H1 (cell line): ENCODE data around the gene PPP1R14B. TPM values are rescaled to one million over a fixed set of nuclear protein-coding genes. Genes with fewer than 3 reads are reported as not detected.

ENCODE experiments used
- CTCF ChIA-PET: fragments of 300-600 bp; sonication (Branson Sonifier 250); formaldehyde crosslinking; loops from one replicate; lab custom pipeline; 2021; ENCODE audit not compliant: partially characterized antibody; lab: Charles Lee
- POLR2A ChIA-PET: fragments of 300-600 bp; sonication (Branson Sonifier 250); formaldehyde crosslinking; loops from one replicate; lab custom pipeline; 2021; ENCODE audit warnings: inconsistent platforms; ENCODE audit not compliant: partially characterized antibody; lab: Charles Lee
- DNase-seq, 2 experiments: peaks; one replicate each; pipeline versions ENCODE4 v3.0.0 to v3.0.0-alpha.2; 2010 to 2022; ENCODE audit warnings: low spot score in 2 of 2, low read depth in 1 of 2, mixed read lengths in 1 of 2
- FAIRE-seq: peaks from 2 replicates; lab custom pipeline; 2011; peaks lifted over from hg19 to GRCh38; lab: Jason Lieb, UNC
- H2AFZ ChIP-seq: 2 replicates; pipeline ENCODE4 v1.8.1; 2012; ENCODE audit warnings: low read length, inconsistent platforms
- H2AK5ac ChIP-seq: 2 replicates; pipeline ENCODE4 v1.6.1; 2013; ENCODE audit warnings: low read depth, low read length
- H2BK120ac ChIP-seq: replicated peaks from 2 replicates; pipeline ENCODE3; 2013; ENCODE audit warnings: low read depth, low read length, inconsistent platforms
- H2BK12ac ChIP-seq: 2 replicates; pipeline ENCODE4 v1.6.1; 2013; ENCODE audit warnings: low read depth, low read length
- H2BK15ac ChIP-seq: 2 replicates; pipeline ENCODE4 v1.6.1; 2013; ENCODE audit warnings: low read length
- H2BK20ac ChIP-seq: 2 replicates; pipeline ENCODE4 v1.6.1; 2013; ENCODE audit warnings: low read length
- H2BK5ac ChIP-seq: 2 replicates; pipeline ENCODE4 v1.6.1; 2013; ENCODE audit warnings: low read depth, low read length
- H3K14ac ChIP-seq: 2 replicates; pipeline ENCODE4 v1.6.1; 2013; ENCODE audit warnings: inconsistent platforms; ENCODE audit not compliant: insufficient read length
- H3K18ac ChIP-seq: 2 replicates; pipeline ENCODE4 v1.6.1; 2013; ENCODE audit warnings: low read length; ENCODE audit errors: extremely low read depth
- H3K23ac ChIP-seq: 2 replicates; pipeline ENCODE4 v1.6.1; 2013; ENCODE audit warnings: inconsistent platforms; ENCODE audit not compliant: insufficient read length
- H3K23me2 ChIP-seq: 2 replicates; pipeline ENCODE4 v1.6.1; 2013; ENCODE audit warnings: low read depth, low read length
- H3K27ac ChIP-seq: 2 replicates; pipeline ENCODE4 v1.6.1; 2011; ENCODE audit warnings: low read depth, low read length, inconsistent platforms
- H3K27me3 ChIP-seq, 4 experiments: replicated peaks in 1 of 4; 1 replicate in 1 of 4; 2 replicates in 3 of 4; pipeline versions ENCODE4 v1.6.1 to v1.8.1; 2011 to 2013; ENCODE audit warnings: low read length in 3 of 4, mild to moderate bottlenecking in 3 of 4, inconsistent platforms in 2 of 4, mixed read lengths in 2 of 4, moderate library complexity in 1 of 4; ENCODE audit not compliant: control insufficient read depth in 3 of 4, insufficient read depth in 3 of 4; ENCODE audit errors: extremely low read depth in 1 of 4
- H3K36me3 ChIP-seq, 4 experiments: 2 replicates each; pipeline versions ENCODE4 v1.6.1 to v1.8.1; 2011 to 2013; ENCODE audit warnings: mild to moderate bottlenecking in 4 of 4, low read length in 3 of 4, moderate library complexity in 2 of 4, control low read depth in 1 of 4, inconsistent platforms in 1 of 4; ENCODE audit not compliant: insufficient read depth in 4 of 4, control insufficient read depth in 2 of 4
- H3K4ac ChIP-seq: replicated peaks from 2 replicates; pipeline ENCODE3; 2013; ENCODE audit warnings: low read length, low read depth, mixed read lengths, inconsistent platforms; ENCODE audit not compliant: insufficient read length
- H3K4me1 ChIP-seq, 4 experiments: replicated peaks in 1 of 4; 1 replicate in 1 of 4; 2 replicates in 3 of 4; pipeline versions ENCODE4 v1.6.1 to v1.8.1; 2011 to 2013; ENCODE audit warnings: low read length in 3 of 4, inconsistent platforms in 2 of 4, mixed read lengths in 1 of 4; ENCODE audit not compliant: insufficient read depth in 4 of 4, control insufficient read depth in 3 of 4
- H3K4me2 ChIP-seq, 2 experiments: 2 replicates each; pipeline versions ENCODE4 v1.6.1 to v1.8.1; 2011 to 2013; ENCODE audit warnings: low read depth in 2 of 2, low read length in 2 of 2, control low read depth in 1 of 2, inconsistent platforms in 1 of 2, mild to moderate bottlenecking in 1 of 2; ENCODE audit not compliant: insufficient read depth in 1 of 2
- H3K4me3 ChIP-seq, 4 experiments: fragments of 200-600, 300-600 bp in 1 of 4; sonication (generic), shearing (Covaris generic), sonication (Bioruptor Twin) in 1 of 4; 2 replicates each; pipeline versions ENCODE4 v1.5.1 to v1.8.1; 2011 to 2016; ENCODE audit warnings: low read length in 4 of 4, low read depth in 3 of 4, control low read depth in 2 of 4, inconsistent platforms in 2 of 4, mild to moderate bottlenecking in 2 of 4, mixed read lengths in 1 of 4, moderate library complexity in 1 of 4; ENCODE audit not compliant: insufficient read depth in 2 of 4; ENCODE audit errors: extremely low read depth in 1 of 4
- H3K56ac ChIP-seq: replicated peaks from 2 replicates; pipeline ENCODE3; 2013; ENCODE audit warnings: low read depth, mild to moderate bottlenecking, mixed read lengths, low read length, inconsistent platforms; ENCODE audit not compliant: insufficient read length
- H3K79me1 ChIP-seq: 2 replicates; pipeline ENCODE4 v1.6.1; 2013; ENCODE audit warnings: low read depth, low read length, control low read depth
- H3K79me2 ChIP-seq, 2 experiments: 2 replicates each; pipeline versions ENCODE4 v1.6.1 to v1.8.1; 2012 to 2013; ENCODE audit warnings: low read length in 2 of 2, mild to moderate bottlenecking in 2 of 2, inconsistent platforms in 1 of 2; ENCODE audit not compliant: insufficient read depth in 2 of 2, control insufficient read depth in 1 of 2
- H3K9ac ChIP-seq, 4 experiments: replicated peaks in 1 of 4; 1 replicate in 1 of 4; 2 replicates in 3 of 4; pipeline versions ENCODE4 v1.6.1 to v1.8.1; 2011 to 2013; ENCODE audit warnings: low read depth in 3 of 4, low read length in 3 of 4, control low read depth in 2 of 4, mild to moderate bottlenecking in 2 of 4, moderate library complexity in 2 of 4, inconsistent platforms in 1 of 4; ENCODE audit errors: extremely low read depth in 1 of 4
- H3K9me3 ChIP-seq, 2 experiments: 2 replicates each; pipeline versions ENCODE4 v1.6.1 to v1.8.1; 2012 to 2013; ENCODE audit warnings: mild to moderate bottlenecking in 2 of 2, moderate library complexity in 2 of 2, control low read depth in 1 of 2, inconsistent platforms in 1 of 2, low read depth in 1 of 2, low read length in 1 of 2, mixed read lengths in 1 of 2; ENCODE audit not compliant: insufficient read depth in 2 of 2
- H4K20me1 ChIP-seq, 2 experiments: replicated peaks in 1 of 2; 2 replicates each; pipeline versions ENCODE3 to v1.8.1; 2011 to 2013; ENCODE audit warnings: inconsistent platforms in 2 of 2, low read length in 2 of 2, mild to moderate bottlenecking in 1 of 2; ENCODE audit not compliant: insufficient read depth in 2 of 2, control insufficient read depth in 1 of 2
- H4K5ac ChIP-seq: 2 replicates; pipeline ENCODE4 v1.6.1; 2013; ENCODE audit warnings: low read length, low read depth, mixed read lengths, inconsistent platforms; ENCODE audit not compliant: insufficient read length
- H4K8ac ChIP-seq: 2 replicates; pipeline ENCODE4 v1.8.0; 2013; ENCODE audit warnings: mild to moderate bottlenecking, moderate library complexity, low read length, inconsistent platforms; ENCODE audit not compliant: insufficient read depth; ENCODE audit errors: extremely low read depth
- H4K91ac ChIP-seq: replicated peaks from 2 replicates; pipeline ENCODE3; 2013; ENCODE audit warnings: low read length, mixed read lengths, inconsistent platforms; ENCODE audit not compliant: insufficient read length
- CBX5 ChIP-seq: fragments of 300-800, 300-1000 bp; sonication (generic); IDR thresholded peaks from 2 replicates; pipeline ENCODE4 v1.7.1; 2016; ENCODE audit warnings: antibody characterized with exemption, low read length, low read depth
- CBX8 ChIP-seq: fragments of 300-800, 300-1000 bp; sonication (generic); IDR thresholded peaks from 2 replicates; pipeline ENCODE4 v1.7.1; 2016; ENCODE audit warnings: low read depth, low read length, borderline replicate concordance
- CEBPB ChIP-seq: IDR thresholded peaks from 2 replicates; pipeline ENCODE4 v1.6.1; 2012; ENCODE audit warnings: low read depth, low read length
- CHD1 ChIP-seq: IDR thresholded peaks from 2 replicates; pipeline ENCODE4 v1.6.1; 2012; ENCODE audit warnings: low read depth, low read length, improper control_type of control experiment
- EP300 ChIP-seq, 2 experiments: IDR thresholded peaks; 1 replicate in 1 of 2; 2 replicates in 1 of 2; pipeline ENCODE4 v1.6.1; 2011 to 2012; ENCODE audit warnings: low read depth in 2 of 2, low read length in 2 of 2, mild to moderate bottlenecking in 2 of 2, borderline replicate concordance in 1 of 2, inconsistent platforms in 1 of 2, moderate library complexity in 1 of 2
- GTF2F1 ChIP-seq: IDR thresholded peaks from 2 replicates; pipeline ENCODE4 v1.6.1; 2012; ENCODE audit warnings: low read depth, low read length, improper control_type of control experiment, borderline replicate concordance
- KDM4A ChIP-seq: IDR thresholded peaks from one replicate; pipeline ENCODE4 v1.7.1; 2012; ENCODE audit warnings: low read depth, mild to moderate bottlenecking, moderate library complexity, low read length, inconsistent platforms; ENCODE audit not compliant: severe bottlenecking
- RAD21 ChIP-seq, 2 experiments: IDR thresholded peaks in 1 of 2; conservative IDR thresholded peaks in 1 of 2; 2 replicates each; pipeline ENCODE4 v1.6.1; 2011; ENCODE audit warnings: low read depth in 2 of 2, low read length in 2 of 2, improper control_type of control experiment in 1 of 2, inconsistent platforms in 1 of 2, mild to moderate bottlenecking in 1 of 2, moderate library complexity in 1 of 2
- RFX5 ChIP-seq: IDR thresholded peaks from 2 replicates; pipeline ENCODE4 v1.6.1; 2011; ENCODE audit warnings: low read depth, low read length, improper control_type of control experiment, borderline replicate concordance
- SP1 ChIP-seq: IDR thresholded peaks from 2 replicates; pipeline ENCODE4 v1.6.1; 2011; ENCODE audit warnings: low read depth, low read length
- YY1 ChIP-seq: IDR thresholded peaks from 2 replicates; pipeline ENCODE4 v1.6.1; 2011; ENCODE audit warnings: low read depth, mild to moderate bottlenecking, low read length
- WGBS, 2 experiments: shearing (Covaris generic) in 1 of 2; methylation state at CpG; one replicate each; pipeline versions ENCODE4 v1.1.6 to v1.1.7; 2013 to 2015; ENCODE audit warnings: low lambda C conversion rate in 2 of 2, mixed read lengths in 2 of 2, inconsistent platforms in 1 of 2, low coverage in 1 of 2, missing lambda C conversion rate in 1 of 2; ENCODE audit not compliant: insufficient replicate concordance in 2 of 2, insufficient coverage in 1 of 2, insufficient read length in 1 of 2; ENCODE audit errors: extremely low coverage in 1 of 2, missing lambda C conversion rate in 1 of 2; 5-methylcytosine and 5-hydroxymethylcytosine counted together
- polyA plus RNA-seq, 7 experiments: library from polyadenylated mRNA; depleted of rRNA in 3 of 7; stranded (reverse) in 5 of 7; unstranded in 2 of 7; fragments of >200 nt in 5 of 7; fragments of 200-250 nt in 2 of 7; gene quantifications; 1 replicate in 5 of 7; 2 replicates in 1 of 7; 4 replicates in 1 of 7; pipeline versions ENCODE4 v1.2.1 to v1.2.3, GENCODE V29; 2011 to 2013; ENCODE audit warnings: missing spikeins in 2 of 7, mixed read lengths in 2 of 7
- total RNA-seq: library from RNA; stranded (reverse); fragmentation: NEBNext Ultra II Directional; extraction: Animal tissue kit (Norgen Biotek cat#: 25700); gene quantifications from 2 replicates; pipeline ENCODE4 v1.2.1, GENCODE V29; 2021
- TF ChIP-seq, protein P1 (sequence below): IDR thresholded peaks from 2 replicates; pipeline ENCODE4 v1.6.1; 2012; ENCODE audit warnings: inconsistent platforms

Gene PPP1R14B
- total and polyA plus RNA-seq, 2 of the 8 experiments (the other 6 are each of a cell fraction or from before 2014, with no cell fraction given): 265 to 419 TPM

DNA sequence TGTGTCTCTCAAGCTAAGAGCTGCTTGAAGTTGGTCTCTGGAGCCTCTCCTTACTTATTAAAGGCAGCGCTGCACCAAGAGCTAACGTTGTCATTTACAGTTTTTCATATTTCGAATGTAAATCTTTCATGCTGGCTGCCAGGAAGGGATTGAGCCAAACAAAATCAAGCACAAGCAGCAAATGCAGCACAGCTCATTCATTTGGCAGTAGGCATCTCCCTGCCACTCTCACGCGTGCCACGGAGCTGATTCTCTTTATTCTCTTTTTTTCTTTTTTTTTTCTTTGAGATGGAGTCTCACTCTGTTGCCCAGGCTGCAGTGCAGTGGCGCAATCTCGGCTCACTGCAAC lies 13.8 kb downstream of the PPP1R14B start:
- Histone ChIP-seq H2BK15ac (no peak overlapping the region), H4K5ac (no peak overlapping the region), H2AK5ac (no peak overlapping the region), H3K4ac (no peak overlapping the region), H3K9me3 (no peaks in the 10 kb centered on the region), H3K23me2 (peaks cover 15% of the 10 kb centered on the region), H4K20me1 (peaks cover 0 to 6% of the 10 kb centered on the region in 2 experiments), H2BK120ac (no peak overlapping the region), H3K79me1 (no peaks in the 10 kb centered on the region; the same call in 1 of the 2 replicates), H3K27me3 (peaks cover 0 to 12% (median 6%) of the 10 kb centered on the region in 4 experiments; a peak in 4 of 7 replicates), H3K4me1 (peaks cover 0 to 19% (median 6%) of the 10 kb centered on the region in 4 experiments; a peak in 6 of 7 replicates), H4K8ac (no peak overlapping the region), H2BK12ac (no peak overlapping the region), H3K56ac (no peak overlapping the region), H3K14ac (no peak overlapping the region), H3K36me3 (0 out of 8 replicates have a peak, but pooled peaks cover 0 to 3% (median 1%) of the 10 kb centered on the region in 4 experiments), H3K79me2 (no peaks in the 10 kb centered on the region), H3K27ac (no peak overlapping the region), H3K4me3 (no peak overlapping the region), H2BK5ac (no peak overlapping the region), H4K91ac (no peak overlapping the region), H3K18ac (no peak overlapping the region), H3K23ac (no peak overlapping the region), H3K9ac (no peak overlapping the region), H3K4me2 (peak overlapping the region in 1 of 2 experiments; percentile 80; a peak in 1 of 4 replicates), H2BK20ac (no peak overlapping the region), H2AFZ (no peak overlapping the region)
- FAIRE-seq (no peak), DNase-seq (no peak)
- 94% methylated on average over 8 of the region's 8 CpGs; no CpG with 5 or more reads in 1 of the 2 experiments for WGBS, 2 experiments
- ChIA-PET POLR2A (interaction anchor here (0.8 to 11.9 kb wide), 7 partner anchors 9 to 47 kb away, joined by 3 to 190 read pairs (median 4); partner anchors contain the start of genes FERMT3, FKBP2, PLCB3 and PPP1R14B), CTCF (interaction anchor here (0.6 to 8.6 kb wide), 7 partner anchors 9 to 1023 kb away, joined by 3 to 51 read pairs (median 8); partner anchors contain the start of genes FERMT3 and PLCB3)
- no peak for TF ChIP-seq KDM4A
- TF ChIP-seq CHD1: no peak
- no peak for TF ChIP-seq RFX5
- no peak for TF ChIP-seq SP1
- no peak for TF ChIP-seq RAD21 (IDR thresholded peaks at IDR 0.05 in 1 of 2, conservative IDR thresholded peaks at IDR 0.05 in 1 of 2; ENCODE audit: low read depth in 2 of 2, low read length in 2 of 2)
- TF ChIP-seq YY1: no peak
- TF ChIP-seq CEBPB: no peak
- no peak for TF ChIP-seq CBX8
- TF ChIP-seq EP300 (IDR thresholded peaks at IDR 0.05; ENCODE audit: borderline replicate concordance in 1 of 2, low read depth in 2 of 2, low read length in 2 of 2): no peak
- no peak for TF ChIP-seq CBX5
- TF ChIP-seq GTF2F1: no peak
- TF ChIP-seq, protein P1, sequence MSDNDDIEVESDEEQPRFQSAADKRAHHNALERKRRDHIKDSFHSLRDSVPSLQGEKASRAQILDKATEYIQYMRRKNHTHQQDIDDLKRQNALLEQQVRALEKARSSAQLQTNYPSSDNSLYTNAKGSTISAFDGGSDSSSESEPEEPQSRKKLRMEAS: no peak
